ENCODE data around the gene DNAJB14.

The DNAJB14 gene

DNA sequence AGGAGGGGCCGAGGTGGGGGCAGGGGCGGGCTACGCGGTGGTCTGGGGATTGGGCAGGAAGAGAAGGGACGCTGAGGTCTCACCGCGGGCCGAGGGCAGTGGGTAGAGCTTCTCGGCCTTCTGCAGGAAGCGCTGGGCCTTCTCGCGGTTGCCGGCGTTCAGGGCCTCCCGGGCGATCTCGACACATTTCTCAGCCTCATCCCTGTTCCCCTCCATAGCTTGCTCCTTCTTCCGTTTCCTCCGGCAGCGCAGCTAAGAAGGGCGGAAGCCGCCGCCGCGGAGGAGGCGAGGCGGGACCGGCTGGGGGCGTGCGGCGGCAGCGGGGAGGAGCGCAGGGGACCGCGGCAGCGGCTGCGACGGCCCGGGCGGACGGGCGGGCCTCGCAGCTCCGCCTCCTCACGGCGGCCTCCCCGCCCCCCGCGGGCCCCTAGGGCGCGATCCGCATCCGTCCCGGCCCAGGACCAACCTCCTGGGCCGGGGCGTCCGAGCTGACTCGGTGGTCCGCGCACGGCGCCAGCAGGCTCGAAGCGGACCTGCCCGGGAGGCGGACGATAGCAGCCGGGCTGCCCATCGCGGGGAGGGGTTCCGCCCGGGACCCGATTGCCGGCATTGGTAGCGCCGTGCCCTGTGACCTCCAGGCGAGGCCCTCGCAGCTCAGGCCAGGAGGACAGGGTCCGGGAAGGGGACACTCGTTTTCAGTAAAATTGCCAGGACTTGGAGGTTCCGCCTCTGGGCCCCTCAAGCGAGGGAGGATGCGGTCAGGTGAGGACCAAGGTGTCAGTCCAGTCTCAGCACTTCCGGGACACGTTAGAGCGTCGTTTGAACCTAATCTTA is at the start of gene DNAJB14:
TSS of gene DNAJB14 (minus strand) at position 263 of the 834 bp plus-strand sequence. CDS start at position 216, 47 bp downstream.
- Histone ChIP-seq H3K4me1 (ENCODE audit: control insufficient read depth, insufficient read depth, low read length) (peaks cover 6% of the 10 kb centered on the region), H3K36me3 (ENCODE audit: control insufficient read depth, insufficient read depth, low read length) (no peaks in the 10 kb centered on the region), H3K9me3 (ENCODE audit: control insufficient read depth, insufficient read depth, low read length) (no peaks in the 10 kb centered on the region)

DNA sequence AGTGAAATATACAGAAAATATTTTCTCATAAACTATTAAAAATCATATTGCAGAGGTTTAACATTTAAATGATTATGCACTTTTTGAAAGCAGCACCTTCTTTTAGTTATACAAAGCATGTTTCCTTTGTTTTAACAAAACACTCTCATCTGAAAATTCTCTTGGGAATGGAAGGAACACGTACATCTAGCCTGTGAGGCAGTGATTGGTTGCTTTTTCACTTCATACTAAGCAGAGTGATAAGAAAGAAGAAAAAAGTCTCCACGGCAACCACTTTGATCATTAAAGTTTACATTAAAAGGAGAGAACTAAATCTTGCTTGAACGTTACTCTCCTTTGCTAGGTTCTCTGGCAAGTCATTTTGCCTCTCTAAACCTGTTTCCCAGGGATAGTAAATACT is 45.3 kb upstream of the DNAJB14 start:
- no peaks in the 10 kb centered on the region for H3K27me3 ChIP-seq (ENCODE audit: control insufficient read depth, insufficient read depth, low read length)
- no peaks in the 10 kb centered on the region for H3K36me3 ChIP-seq (ENCODE audit: control insufficient read depth, insufficient read depth, low read length)
- no peaks in the 10 kb centered on the region for H3K9me3 ChIP-seq (ENCODE audit: control insufficient read depth, insufficient read depth, low read length)
- no peaks in the 10 kb centered on the region for H3K4me1 ChIP-seq (ENCODE audit: control insufficient read depth, insufficient read depth, low read length)
- H3K4me3 ChIP-seq (ENCODE audit: low read depth, low read length) = no peak overlapping the region
- no peak overlapping the region for H3K9ac ChIP-seq (ENCODE audit: low read depth, low read length)

More for the DNA sequence above, at the start of gene DNAJB14:
- Histone ChIP-seq H3K27me3 (ENCODE audit: control insufficient read depth, insufficient read depth, low read length) (no peaks in the 10 kb centered on the region), H3K4me3 (ENCODE audit: low read depth, low read length) (peak within 1 kb of the TSS; percentile 81), H3K9ac (ENCODE audit: low read depth, low read length) (peak within 1 kb of the TSS; percentile 86)

DNA sequence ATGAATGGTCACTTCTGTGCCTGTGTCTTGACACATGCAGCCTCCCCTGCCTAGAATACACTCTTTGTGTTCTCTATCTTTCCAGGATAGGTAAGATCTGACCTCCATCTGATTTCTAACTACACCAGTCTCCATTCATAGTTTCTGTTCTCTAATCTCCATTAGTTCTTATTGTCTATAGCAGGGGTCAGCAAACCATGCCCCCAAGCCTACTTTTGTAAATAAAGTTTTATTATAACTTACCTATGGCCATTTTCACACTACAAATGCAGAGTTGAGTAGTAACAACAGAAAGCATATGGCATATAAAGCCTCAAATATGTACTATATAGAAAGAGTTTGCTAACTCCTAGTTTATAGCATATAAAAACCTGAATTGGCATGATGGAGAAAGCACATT is 41.3 kb upstream of the DNAJB14 start:
- Histone ChIP-seq H3K4me1 (ENCODE audit: control insufficient read depth, insufficient read depth, low read length) (no peaks in the 10 kb centered on the region), H3K4me3 (ENCODE audit: low read depth, low read length) (no peak overlapping the region), H3K27me3 (ENCODE audit: control insufficient read depth, insufficient read depth, low read length) (no peaks in the 10 kb centered on the region), H3K36me3 (ENCODE audit: control insufficient read depth, insufficient read depth, low read length) (no peaks in the 10 kb centered on the region), H3K9ac (ENCODE audit: low read depth, low read length) (no peak overlapping the region), H3K9me3 (ENCODE audit: control insufficient read depth, insufficient read depth, low read length) (no peaks in the 10 kb centered on the region)

DNA sequence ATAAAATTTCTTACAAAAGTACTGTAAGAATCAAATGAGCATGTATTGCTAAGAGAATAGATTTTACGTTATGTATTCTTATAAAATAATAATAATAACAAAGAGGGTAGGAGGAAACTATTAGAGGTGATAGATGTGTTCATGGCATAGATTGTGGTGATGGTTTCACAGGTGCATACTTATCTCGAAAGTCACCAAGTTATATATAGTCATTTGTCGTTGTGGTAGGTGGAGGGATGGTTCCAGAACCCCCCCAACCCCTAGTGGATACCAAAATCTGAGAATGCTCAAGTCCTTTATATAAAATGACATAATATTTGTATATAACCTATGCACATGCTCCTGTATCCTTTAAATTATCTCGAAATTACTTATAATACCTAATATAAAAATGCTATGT is 40.4 kb upstream of the DNAJB14 start:
- H3K27me3 ChIP-seq (ENCODE audit: control insufficient read depth, insufficient read depth, low read length) = no peaks in the 10 kb centered on the region
- H3K4me3 ChIP-seq (ENCODE audit: low read depth, low read length) = no peak overlapping the region
- H3K4me1 ChIP-seq (ENCODE audit: control insufficient read depth, insufficient read depth, low read length) = no peaks in the 10 kb centered on the region
- H3K9ac ChIP-seq (ENCODE audit: low read depth, low read length) = no peak overlapping the region
- no peaks in the 10 kb centered on the region for H3K9me3 ChIP-seq (ENCODE audit: control insufficient read depth, insufficient read depth, low read length)
- no peaks in the 10 kb centered on the region for H3K36me3 ChIP-seq (ENCODE audit: control insufficient read depth, insufficient read depth, low read length)

DNA sequence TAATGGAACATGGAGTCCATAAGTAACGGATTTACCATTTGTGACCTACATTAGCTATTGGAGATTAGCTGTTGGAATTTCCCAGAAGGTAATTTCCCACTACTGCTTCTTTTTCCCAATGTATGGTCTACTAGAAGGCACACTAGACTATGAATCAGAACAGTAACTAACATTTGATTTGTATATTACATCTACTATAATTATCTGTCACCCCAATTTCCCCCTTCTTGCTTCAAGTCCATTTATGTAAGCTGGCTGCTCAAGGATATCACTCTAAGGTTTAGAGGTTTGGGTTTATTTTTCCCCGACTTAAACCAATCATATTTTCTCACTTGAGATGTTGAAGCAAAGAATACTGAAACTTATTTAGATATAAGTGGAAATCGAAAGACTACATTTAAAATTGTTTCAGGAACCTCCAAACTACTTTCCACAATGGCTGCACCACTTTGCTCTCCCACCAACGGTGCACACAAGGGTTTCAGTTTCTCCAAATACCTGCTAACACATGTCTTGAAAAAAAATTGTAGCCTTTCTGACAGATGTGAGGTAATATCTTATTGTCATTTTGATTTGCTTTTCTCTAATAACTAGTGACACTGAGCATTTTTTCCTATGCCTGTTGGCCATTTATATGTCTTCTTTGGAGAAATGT is 37.0 kb upstream of the DNAJB14 start:
- no peaks in the 10 kb centered on the region for H3K27me3 ChIP-seq (ENCODE audit: control insufficient read depth, insufficient read depth, low read length)
- no peaks in the 10 kb centered on the region for H3K36me3 ChIP-seq (ENCODE audit: control insufficient read depth, insufficient read depth, low read length)
- no peak overlapping the region for H3K4me3 ChIP-seq (ENCODE audit: low read depth, low read length)
- H3K9me3 ChIP-seq (ENCODE audit: control insufficient read depth, insufficient read depth, low read length) = no peaks in the 10 kb centered on the region
- no peak overlapping the region for H3K9ac ChIP-seq (ENCODE audit: low read depth, low read length)
- no peaks in the 10 kb centered on the region for H3K4me1 ChIP-seq (ENCODE audit: control insufficient read depth, insufficient read depth, low read length)

DNA sequence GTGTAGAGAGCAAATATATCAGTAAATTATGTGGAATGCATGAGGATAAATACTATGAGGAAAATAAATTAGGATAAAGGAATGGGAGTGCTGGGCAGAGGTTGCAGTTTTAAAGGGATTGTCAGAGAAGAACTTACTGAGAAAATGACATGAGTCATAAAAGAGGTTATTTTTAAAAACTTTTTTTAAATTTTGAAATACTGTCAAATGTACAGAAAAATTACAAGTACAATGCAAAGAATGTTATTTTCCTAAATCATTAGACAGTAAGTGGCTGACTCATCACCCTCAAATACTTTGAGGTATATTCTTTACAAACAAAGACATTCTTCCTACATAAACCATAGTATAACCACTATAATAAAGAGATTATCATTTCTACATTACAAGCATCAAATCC is 33.5 kb upstream of the DNAJB14 start:
- Histone ChIP-seq H3K36me3 (ENCODE audit: control insufficient read depth, insufficient read depth, low read length) (no peaks in the 10 kb centered on the region), H3K4me1 (ENCODE audit: control insufficient read depth, insufficient read depth, low read length) (no peaks in the 10 kb centered on the region), H3K9ac (ENCODE audit: low read depth, low read length) (no peak overlapping the region)

DNA sequence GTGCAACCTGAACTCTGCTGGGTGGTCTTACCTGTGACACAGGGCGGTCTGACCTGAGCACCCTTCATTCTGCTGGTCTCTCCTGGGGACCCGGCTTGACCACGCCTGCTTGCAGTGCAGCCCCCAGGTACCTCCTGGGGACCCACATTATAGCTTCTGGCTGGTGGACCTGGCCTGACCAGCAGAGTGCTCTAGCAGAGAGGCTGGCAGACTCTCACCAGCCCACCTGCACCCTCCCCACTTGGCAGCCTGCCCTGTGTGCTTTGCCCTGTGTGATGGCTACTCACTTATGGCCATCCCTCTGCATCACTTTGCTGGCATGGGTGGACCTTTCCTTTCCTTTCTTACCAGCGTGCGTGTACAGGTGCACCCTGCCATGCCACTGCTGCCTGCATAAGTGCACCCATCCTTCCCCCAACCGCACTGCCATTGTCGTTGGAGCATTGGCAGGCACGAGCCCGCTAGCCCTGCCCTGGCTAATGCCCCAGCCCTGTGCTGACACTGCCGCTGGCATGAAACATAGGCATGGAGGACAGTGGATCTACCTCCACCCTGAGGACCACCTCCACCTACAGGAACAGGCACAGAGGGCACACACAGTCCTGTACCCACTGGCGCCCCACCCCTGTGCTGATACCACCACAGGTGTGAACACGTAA is 25.2 kb upstream of the DNAJB14 start:
- Histone ChIP-seq H3K9ac (ENCODE audit: low read depth, low read length) (no peak overlapping the region), H3K9me3 (ENCODE audit: control insufficient read depth, insufficient read depth, low read length) (no peaks in the 10 kb centered on the region), H3K4me1 (ENCODE audit: control insufficient read depth, insufficient read depth, low read length) (no peaks in the 10 kb centered on the region), H3K36me3 (ENCODE audit: control insufficient read depth, insufficient read depth, low read length) (no peaks in the 10 kb centered on the region), H3K4me3 (ENCODE audit: low read depth, low read length) (no peak overlapping the region), H3K27me3 (ENCODE audit: control insufficient read depth, insufficient read depth, low read length) (no peaks in the 10 kb centered on the region)

More for the DNA sequence above, 33.5 kb upstream of the DNAJB14 start:
- Histone ChIP-seq H3K4me3 (ENCODE audit: low read depth, low read length) (no peak overlapping the region), H3K9me3 (ENCODE audit: control insufficient read depth, insufficient read depth, low read length) (no peaks in the 10 kb centered on the region), H3K27me3 (ENCODE audit: control insufficient read depth, insufficient read depth, low read length) (no peaks in the 10 kb centered on the region)

DNA sequence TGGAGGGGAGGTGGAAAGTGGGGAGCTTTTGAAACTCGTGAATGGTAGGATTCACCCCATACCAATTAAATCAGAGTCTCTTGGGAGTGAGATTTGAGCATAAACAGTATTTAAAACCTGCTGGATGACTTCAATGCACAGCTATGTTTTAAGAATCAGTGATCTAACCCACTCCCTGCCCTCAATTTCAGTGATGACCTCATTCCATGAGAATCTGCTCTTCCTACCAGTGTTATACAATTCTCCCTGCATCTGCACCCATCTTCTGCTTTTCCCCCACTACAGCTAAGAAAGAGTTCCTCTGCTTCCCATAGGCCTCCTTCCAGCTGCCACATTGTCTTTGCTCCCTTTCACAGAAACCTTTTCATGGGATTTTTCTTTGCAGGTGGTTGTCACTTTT is 21.9 kb upstream of the DNAJB14 start:
- no peak overlapping the region for H3K4me3 ChIP-seq (ENCODE audit: low read depth, low read length)
- H3K27me3 ChIP-seq (ENCODE audit: control insufficient read depth, insufficient read depth, low read length) = no peaks in the 10 kb centered on the region
- H3K9me3 ChIP-seq (ENCODE audit: control insufficient read depth, insufficient read depth, low read length) = no peaks in the 10 kb centered on the region
- H3K36me3 ChIP-seq (ENCODE audit: control insufficient read depth, insufficient read depth, low read length) = no peaks in the 10 kb centered on the region
- no peak overlapping the region for H3K9ac ChIP-seq (ENCODE audit: low read depth, low read length)
- no peaks in the 10 kb centered on the region for H3K4me1 ChIP-seq (ENCODE audit: control insufficient read depth, insufficient read depth, low read length)

DNA sequence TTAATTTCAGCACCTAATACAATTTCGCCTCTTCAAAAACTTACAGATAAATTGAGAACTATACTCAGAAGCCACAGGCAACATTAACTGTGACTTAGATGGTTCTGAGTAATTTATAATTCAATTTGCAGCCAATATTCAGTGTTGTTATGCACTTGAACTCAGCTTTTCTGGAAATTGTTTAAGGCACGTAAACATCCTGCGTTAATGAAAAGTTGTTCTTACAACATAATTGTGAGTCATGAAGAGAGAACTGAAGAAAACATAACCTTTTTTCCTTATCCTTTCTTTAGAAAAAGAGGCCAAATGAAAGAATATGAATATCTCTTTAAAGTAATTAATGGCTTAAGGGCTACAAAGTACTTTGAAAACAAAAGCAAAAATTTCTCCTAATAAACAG is 20.3 kb upstream of the DNAJB14 start:
- Histone ChIP-seq H3K9me3 (ENCODE audit: control insufficient read depth, insufficient read depth, low read length) (no peaks in the 10 kb centered on the region), H3K4me1 (ENCODE audit: control insufficient read depth, insufficient read depth, low read length) (no peaks in the 10 kb centered on the region), H3K36me3 (ENCODE audit: control insufficient read depth, insufficient read depth, low read length) (no peaks in the 10 kb centered on the region), H3K9ac (ENCODE audit: low read depth, low read length) (no peak overlapping the region), H3K4me3 (ENCODE audit: low read depth, low read length) (no peak overlapping the region), H3K27me3 (ENCODE audit: control insufficient read depth, insufficient read depth, low read length) (no peaks in the 10 kb centered on the region)

DNA sequence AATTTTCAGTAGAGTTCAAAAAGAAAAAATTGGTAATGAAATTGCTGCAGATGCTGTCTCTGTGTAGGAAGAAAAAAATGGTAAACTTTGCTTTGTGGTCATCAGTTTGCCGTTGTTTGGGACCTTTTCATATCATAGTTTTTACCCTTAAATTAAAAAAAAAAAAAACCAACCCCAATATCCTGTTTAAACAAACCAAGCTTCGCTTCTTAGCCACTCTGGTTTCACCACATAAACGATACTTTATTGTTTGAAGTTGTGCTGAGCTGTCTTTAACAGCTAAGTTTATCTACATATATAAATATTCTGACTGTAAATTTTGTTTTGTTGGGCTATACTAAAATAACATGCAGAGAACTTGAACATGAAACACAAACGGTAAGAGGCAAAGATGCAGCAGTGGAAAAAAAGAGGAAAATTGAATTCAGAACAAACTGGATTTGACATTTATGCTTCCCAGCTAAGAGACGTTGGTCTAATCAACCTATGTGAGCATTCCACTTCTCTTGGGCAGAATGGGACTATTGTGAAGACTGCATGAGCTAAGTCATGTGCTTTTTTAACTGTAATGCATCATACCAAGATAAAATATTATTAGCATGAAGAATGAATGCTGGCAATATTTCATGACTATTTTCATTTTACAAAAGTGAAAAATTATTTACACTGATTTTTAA is 19.4 kb upstream of the DNAJB14 start:
- Histone ChIP-seq H3K4me1 (ENCODE audit: control insufficient read depth, insufficient read depth, low read length) (no peaks in the 10 kb centered on the region), H3K9ac (ENCODE audit: low read depth, low read length) (no peak overlapping the region), H3K9me3 (ENCODE audit: control insufficient read depth, insufficient read depth, low read length) (no peaks in the 10 kb centered on the region), H3K27me3 (ENCODE audit: control insufficient read depth, insufficient read depth, low read length) (no peaks in the 10 kb centered on the region), H3K36me3 (ENCODE audit: control insufficient read depth, insufficient read depth, low read length) (no peaks in the 10 kb centered on the region), H3K4me3 (ENCODE audit: low read depth, low read length) (no peak overlapping the region)

DNA sequence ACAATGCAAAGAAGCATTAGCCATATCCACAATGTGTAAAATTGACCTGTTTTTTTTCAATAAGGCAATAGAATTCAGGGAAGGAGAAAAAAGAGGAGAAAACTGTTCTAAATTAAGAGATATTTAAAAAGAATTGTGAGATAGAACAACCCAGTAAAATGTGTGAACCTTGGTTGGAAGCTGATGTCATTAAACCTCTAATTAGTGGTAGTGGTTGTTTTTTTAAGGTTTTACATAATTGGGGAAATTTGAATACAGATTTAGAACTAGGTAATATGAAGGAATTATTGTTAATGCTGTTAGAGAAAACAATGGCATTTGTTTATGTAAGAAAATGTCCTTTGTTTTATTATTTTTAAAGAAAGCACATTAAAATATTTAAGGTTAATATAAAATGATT is 18.8 kb upstream of the DNAJB14 start:
- H3K9me3 ChIP-seq (ENCODE audit: control insufficient read depth, insufficient read depth, low read length) = no peaks in the 10 kb centered on the region
- no peak overlapping the region for H3K9ac ChIP-seq (ENCODE audit: low read depth, low read length)
- H3K27me3 ChIP-seq (ENCODE audit: control insufficient read depth, insufficient read depth, low read length) = no peaks in the 10 kb centered on the region
- H3K4me3 ChIP-seq (ENCODE audit: low read depth, low read length) = no peak overlapping the region
- no peaks in the 10 kb centered on the region for H3K36me3 ChIP-seq (ENCODE audit: control insufficient read depth, insufficient read depth, low read length)
- H3K4me1 ChIP-seq (ENCODE audit: control insufficient read depth, insufficient read depth, low read length) = no peaks in the 10 kb centered on the region

Measured in iPS-15b (cell line).